ENCODE measurements around the gene TLCD2. TPM values are rescaled to one million over a fixed set of nuclear protein-coding genes. Genes with fewer than 3 reads are reported as not detected.

TLCD2 gene
- total and polyA plus RNA-seq, 2 of the 13 experiments (the other 11 are each of a cell fraction or from before 2014, with no cell fraction given): 0.90 to 1.1 TPM

GRCh38 chr17:1735834-1736347 is 25.7 kb upstream of the TLCD2 start (continued):
- TF ChIP-seq STAT6 (CRISPR knock-in tag; IDR thresholded peaks at IDR 0.05; ENCODE audit: borderline replicate concordance) (no peak), ZNF280D (CRISPR knock-in tag; IDR thresholded peaks at IDR 0.05) (no peak), MAFF (IDR thresholded peaks at IDR 0.05; ENCODE audit: low read depth, low read length) (no peak), TAF1 (CRISPR knock-in tag; IDR thresholded peaks at IDR 0.05) (no peak), HNF4G (IDR thresholded peaks at IDR 0.05; ENCODE audit: borderline replicate concordance, low read depth, low read length) (no peak), HNF4G (CRISPR knock-in tag; IDR thresholded peaks at IDR 0.05; ENCODE audit: borderline replicate concordance, low read depth) (no peak), WIZ (CRISPR knock-in tag; IDR thresholded peaks at IDR 0.05) (no peak), ZNF441 (CRISPR knock-in tag; IDR thresholded peaks at IDR 0.05; ENCODE audit: borderline replicate concordance) (no peak), FIP1L1 (IDR thresholded peaks at IDR 0.05; ENCODE audit: borderline replicate concordance, insufficient read depth, low read depth, low read length) (no peak), ZNF788 (CRISPR knock-in tag; IDR thresholded peaks at IDR 0.05; ENCODE audit: borderline replicate concordance) (peak; percentile 60; the same call in 1 of the 2 replicates), TCF7 (IDR thresholded peaks at IDR 0.05; ENCODE audit: low read depth) (no peak), SNRNP70 (IDR thresholded peaks at IDR 0.05; ENCODE audit: low read depth, low read length) (no peak), ZBTB4 (CRISPR knock-in tag; IDR thresholded peaks at IDR 0.05; ENCODE audit: borderline replicate concordance) (no peak), ZNF264 (CRISPR knock-in tag; IDR thresholded peaks at IDR 0.05) (no peak), KDM6A (CRISPR knock-in tag; IDR thresholded peaks at IDR 0.05; ENCODE audit: low read depth) (no peak), ZNF883 (CRISPR knock-in tag; IDR thresholded peaks at IDR 0.05; ENCODE audit: not compliant biosample characterization) (peak; percentile 55), NFKBIZ (CRISPR knock-in tag; IDR thresholded peaks at IDR 0.05) (no peak), NFE2L1 (CRISPR knock-in tag; IDR thresholded peaks at IDR 0.05; ENCODE audit: borderline replicate concordance) (no peak), EP300 (IDR thresholded peaks at IDR 0.05; ENCODE audit: low read depth in 2 of 2, low read length in 2 of 2) (0 out of 4 replicates have a peak, but pooled peaks of 1 of the 2 experiments have one; percentile 6), EP300 (CRISPR knock-in tag; IDR thresholded peaks at IDR 0.05; ENCODE audit: borderline replicate concordance) (no peak), U2AF1 (optimal IDR thresholded peaks at IDR 0.05; ENCODE audit: low read depth, low read length) (no peak)
- TF ChIP-seq, protein P1, sequence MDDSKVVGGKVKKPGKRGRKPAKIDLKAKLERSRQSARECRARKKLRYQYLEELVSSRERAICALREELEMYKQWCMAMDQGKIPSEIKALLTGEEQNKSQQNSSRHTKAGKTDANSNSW (CRISPR knock-in tag; IDR thresholded peaks at IDR 0.05; ENCODE audit: borderline replicate concordance): peak; percentile 85; the same call in 1 of the 2 replicates

All from HepG2 (cell line).